Tibial artery (tissue), 4 donors: ENCODE results near the gene TAL1.

Experiments
- DNase-seq, 2 donors: peaks; one replicate each; pipeline ENCODE4 v3.0.0-alpha.2; 2019
- H3K27ac ChIP-seq, 2 donors: fragments of 200-600 bp; sonication (generic) in 1 of 2; 1 replicate in 1 of 2; 2 replicates in 1 of 2; pipeline ENCODE4 v1.5.1; 2018 to 2019; ENCODE audit warnings: mild to moderate bottlenecking in 1 of 2
- H3K27me3 ChIP-seq, 2 donors: fragments of 200-600 bp; sonication (generic) in 1 of 2; one replicate each; pipeline versions ENCODE4 v1.5.1 to v1.6.0; 2016 to 2019
- H3K36me3 ChIP-seq, 3 donors: fragments of 200-600 bp; sonication (generic) in 2 of 3; one replicate each; pipeline ENCODE4 v1.5.1; 2016 to 2019; ENCODE audit warnings: mild to moderate bottlenecking in 2 of 3
- H3K4me1 ChIP-seq, 4 donors: fragments of 200-600 bp; sonication (generic) in 2 of 4; 1 replicate in 3 of 4; 2 replicates in 1 of 4; pipeline ENCODE4 v1.5.1; 2016 to 2019
- H3K4me3 ChIP-seq, 2 donors: fragments of 200-600 bp; sonication (generic) in 1 of 2; 1 replicate in 1 of 2; 2 replicates in 1 of 2; pipeline ENCODE4 v1.5.1; 2018 to 2019; ENCODE audit warnings: mild to moderate bottlenecking in 2 of 2
- H3K9me3 ChIP-seq, 3 donors: fragments of 200-600 bp; sonication (generic) in 1 of 3; one replicate each; pipeline ENCODE4 v1.5.1; 2016 to 2019
- intact Hi-C: fragments of 100-400 bp; cut with DNase I; formaldehyde crosslinking; loops from one replicate; pipeline ENCODE4 v1.15.0; 2023; ENCODE audit warnings: low total_unique reads
- TF ChIP-seq, protein P1 (sequence below), 2 experiments: fragments of 200-600 bp in 1 of 2; fragments of 450-650 bp in 1 of 2; IDR thresholded peaks; one replicate each; pipeline ENCODE4 v1.5.1; 2017 to 2019; ENCODE audit warnings: antibody characterized with exemption in 2 of 2, mild to moderate bottlenecking in 1 of 2, moderate library complexity in 1 of 2

The TAL1 gene

DNA sequence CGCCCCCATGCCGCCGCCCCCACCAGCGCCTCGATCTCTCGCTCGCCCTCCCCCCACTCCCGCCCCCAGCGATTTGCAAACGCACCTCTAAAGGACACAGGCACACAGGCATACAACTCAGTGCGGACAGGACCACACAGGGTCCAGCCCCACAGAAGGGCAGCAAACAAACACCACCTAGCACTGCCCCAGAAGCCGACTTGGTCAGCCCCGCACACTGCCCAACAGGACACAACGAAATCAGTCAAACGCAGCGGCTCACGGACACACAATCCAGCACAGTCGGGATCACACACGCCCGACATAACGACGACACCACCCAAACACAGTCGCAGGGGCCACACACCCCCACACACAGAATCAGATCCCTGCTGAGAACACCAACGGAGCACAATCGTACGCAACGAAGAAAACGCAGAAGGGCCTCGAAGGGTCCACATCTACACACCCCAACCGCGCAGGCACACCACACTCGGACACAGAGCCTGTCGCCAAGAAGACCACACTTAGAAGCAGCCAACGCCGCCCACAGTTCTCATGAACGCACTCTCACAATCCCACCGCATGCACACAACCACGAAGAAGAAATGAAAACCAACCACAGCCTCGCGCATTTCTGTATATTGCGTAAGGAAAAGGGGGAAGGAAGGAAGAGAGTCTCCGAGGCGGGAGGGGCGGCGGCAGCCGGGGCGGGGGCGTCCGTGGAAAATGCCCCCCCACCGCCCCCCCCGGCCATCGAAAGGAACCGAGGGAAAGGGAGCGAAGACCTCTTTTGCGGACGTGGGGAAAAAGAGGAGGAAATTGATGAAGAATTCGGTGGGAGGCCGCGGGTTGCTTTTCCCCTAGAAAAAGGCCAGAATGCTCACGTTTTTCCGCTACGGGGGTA, 481 bp downstream of the TAL1 start:
- H3K27ac ChIP-seq: peak overlapping the region in 1 of 2 donors; percentile 6
- DNase-seq: peak in 1 of 2 donors; percentile 47
- peaks cover 11 to 83% of the 10 kb centered on the region in 2 donors for H3K27me3 ChIP-seq

DNA sequence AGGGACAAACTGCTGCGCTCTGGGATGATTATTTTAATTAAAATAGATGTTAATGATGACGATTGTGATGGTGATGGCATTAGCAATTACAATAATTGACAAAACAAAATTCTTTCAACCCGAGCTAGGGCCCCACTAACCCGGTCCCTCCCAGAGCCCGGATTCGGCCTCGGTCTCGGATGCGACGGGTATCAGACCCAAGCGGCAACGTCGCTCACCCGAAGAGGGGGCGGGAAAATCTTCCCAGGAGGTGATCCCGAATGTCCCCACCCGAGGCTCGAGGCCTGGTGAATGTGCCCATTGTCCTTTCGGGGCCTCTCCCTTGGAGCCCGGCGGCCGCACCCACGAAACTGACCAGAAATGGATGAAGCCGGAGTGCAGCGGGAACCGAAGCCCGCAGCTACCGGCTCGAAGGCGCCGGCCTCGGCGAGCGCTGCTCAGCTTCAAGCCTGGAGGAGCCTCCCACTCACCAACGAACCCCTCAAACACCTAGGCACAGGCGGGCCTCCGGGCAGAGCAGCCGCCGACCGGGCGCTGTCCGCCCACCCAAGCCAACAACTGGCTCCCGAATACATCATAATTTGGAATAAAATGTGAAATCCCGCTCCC, 1.2 kb downstream of the TAL1 start:
- Histone ChIP-seq H3K4me3 (peak overlapping the region; percentile 28 to 49), H3K4me1 (peaks cover 2 to 28% (median 21%) of the 10 kb centered on the region in 4 donors), H3K36me3 (no peaks in the 10 kb centered on the region), H3K27me3 (peaks cover 11 to 91% of the 10 kb centered on the region in 2 donors), H3K27ac (no peak overlapping the region), H3K9me3 (no peaks in the 10 kb centered on the region)
- TF ChIP-seq, protein P1, sequence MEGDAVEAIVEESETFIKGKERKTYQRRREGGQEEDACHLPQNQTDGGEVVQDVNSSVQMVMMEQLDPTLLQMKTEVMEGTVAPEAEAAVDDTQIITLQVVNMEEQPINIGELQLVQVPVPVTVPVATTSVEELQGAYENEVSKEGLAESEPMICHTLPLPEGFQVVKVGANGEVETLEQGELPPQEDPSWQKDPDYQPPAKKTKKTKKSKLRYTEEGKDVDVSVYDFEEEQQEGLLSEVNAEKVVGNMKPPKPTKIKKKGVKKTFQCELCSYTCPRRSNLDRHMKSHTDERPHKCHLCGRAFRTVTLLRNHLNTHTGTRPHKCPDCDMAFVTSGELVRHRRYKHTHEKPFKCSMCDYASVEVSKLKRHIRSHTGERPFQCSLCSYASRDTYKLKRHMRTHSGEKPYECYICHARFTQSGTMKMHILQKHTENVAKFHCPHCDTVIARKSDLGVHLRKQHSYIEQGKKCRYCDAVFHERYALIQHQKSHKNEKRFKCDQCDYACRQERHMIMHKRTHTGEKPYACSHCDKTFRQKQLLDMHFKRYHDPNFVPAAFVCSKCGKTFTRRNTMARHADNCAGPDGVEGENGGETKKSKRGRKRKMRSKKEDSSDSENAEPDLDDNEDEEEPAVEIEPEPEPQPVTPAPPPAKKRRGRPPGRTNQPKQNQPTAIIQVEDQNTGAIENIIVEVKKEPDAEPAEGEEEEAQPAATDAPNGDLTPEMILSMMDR (IDR thresholded peaks at IDR 0.05): no peak
- no peak for DNase-seq
- intact Hi-C loops: no loop called here

More for the DNA sequence above, 481 bp downstream of the TAL1 start:
- intact Hi-C loops: no loop called here
- TF ChIP-seq, protein P1 (IDR thresholded peaks at IDR 0.05): no peak
- Histone ChIP-seq H3K9me3 (no peaks in the 10 kb centered on the region), H3K36me3 (no peaks in the 10 kb centered on the region), H3K4me3 (peak overlapping the region; percentile 28 to 49), H3K4me1 (peaks cover 0 to 27% (median 20%) of the 10 kb centered on the region in 4 donors)

DNA sequence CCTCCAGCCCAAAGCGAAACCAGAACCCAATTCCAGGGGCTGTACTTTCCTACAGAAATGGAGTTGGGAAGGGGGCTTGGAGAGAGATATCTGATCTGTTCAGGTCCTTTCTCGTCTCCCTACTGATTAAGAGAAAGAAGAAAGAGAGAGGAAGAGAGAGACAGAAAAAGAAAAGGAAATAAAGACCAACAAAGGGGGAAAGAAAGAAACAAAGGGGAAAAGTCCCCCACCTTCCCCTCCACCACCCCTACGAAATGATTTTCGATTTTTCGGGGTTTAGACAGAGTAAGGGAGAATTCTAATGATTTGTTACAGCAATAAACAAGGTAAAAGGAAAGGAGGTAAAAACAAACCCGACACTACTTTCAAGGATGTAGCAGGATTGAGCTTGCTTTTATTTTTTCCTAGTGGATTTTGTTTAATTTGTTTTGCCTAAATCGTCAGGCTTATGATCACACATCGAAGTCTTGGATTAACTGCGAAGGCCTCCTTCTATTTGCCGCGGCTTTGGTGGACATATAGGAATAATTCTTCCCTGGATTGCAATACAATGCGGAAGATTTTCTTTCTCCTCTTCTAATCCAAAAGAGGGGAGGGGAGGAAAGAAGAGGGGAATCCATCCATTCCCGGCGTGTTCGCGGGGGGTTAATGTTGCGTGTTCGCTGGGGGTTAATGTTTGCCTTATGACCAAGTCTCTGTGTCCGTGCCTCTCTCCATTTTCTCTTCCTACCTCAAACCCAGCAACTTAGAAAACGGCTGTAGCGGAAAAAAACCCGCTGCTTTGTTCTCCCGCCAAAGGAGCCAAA, 1.9 kb downstream of the TAL1 start:
- intact Hi-C loops: no loop called here
- DNase-seq: no peak
- Histone ChIP-seq H3K9me3 (no peaks in the 10 kb centered on the region), H3K4me3 (peak overlapping the region; percentile 28 to 49), H3K36me3 (no peaks in the 10 kb centered on the region), H3K27ac (no peak overlapping the region), H3K27me3 (peaks cover 11 to 97% of the 10 kb centered on the region in 2 donors), H3K4me1 (peaks cover 3 to 35% (median 28%) of the 10 kb centered on the region in 4 donors)
- TF ChIP-seq, protein P1 (IDR thresholded peaks at IDR 0.05): no peak

DNA sequence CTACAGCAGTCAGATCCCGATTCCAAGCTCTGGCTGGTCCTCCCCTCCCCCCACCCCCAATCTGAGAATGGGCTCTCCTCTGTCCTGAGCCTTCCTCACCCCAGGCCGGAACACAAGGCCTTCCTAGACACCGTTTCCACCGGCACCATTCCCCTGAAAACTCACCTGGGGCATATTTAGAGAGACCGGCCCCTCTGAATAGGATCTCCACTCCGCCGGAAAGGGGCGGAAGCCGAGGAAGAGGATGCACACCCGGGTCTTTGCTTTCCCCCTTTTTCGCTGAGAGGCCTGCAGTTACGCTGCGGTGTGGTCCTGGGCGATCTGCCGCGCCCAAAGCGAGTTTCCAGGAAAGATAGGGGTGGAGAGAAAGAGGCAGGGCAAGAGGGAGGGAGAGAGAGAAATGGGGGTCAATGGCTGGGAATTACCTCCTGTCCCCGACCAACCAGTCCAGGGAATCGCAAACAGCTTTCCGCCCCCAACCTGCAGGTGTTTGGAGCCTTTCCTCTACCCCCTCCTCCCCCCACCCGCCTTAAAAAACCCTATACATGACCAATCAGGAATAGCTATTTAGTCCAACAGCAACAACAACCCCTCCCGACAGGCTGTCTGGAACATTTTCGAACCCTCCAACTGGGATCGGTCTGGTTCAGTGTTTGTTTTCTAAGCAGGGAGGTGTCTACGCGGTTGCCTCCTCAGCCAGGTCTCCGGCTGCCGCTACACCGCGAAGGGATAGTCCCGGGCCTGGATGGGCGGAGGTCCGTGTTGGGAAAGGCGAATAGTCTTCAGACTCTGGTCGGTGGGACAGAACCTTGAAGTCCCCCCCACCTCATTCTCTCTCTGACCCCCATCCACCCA, 2.8 kb downstream of the TAL1 start:
- peak in 1 of 2 donors; percentile 64 for DNase-seq
- intact Hi-C loops: no loop called here

More for the DNA sequence above, 2.8 kb downstream of the TAL1 start:
- Histone ChIP-seq H3K36me3 (no peaks in the 10 kb centered on the region), H3K9me3 (no peaks in the 10 kb centered on the region), H3K4me3 (peak overlapping the region; percentile 28 to 49), H3K27ac (no peak overlapping the region), H3K4me1 (peaks cover 3 to 42% (median 35%) of the 10 kb centered on the region in 4 donors), H3K27me3 (peaks cover 11 to 98% of the 10 kb centered on the region in 2 donors)
- TF ChIP-seq, protein P1 (IDR thresholded peaks at IDR 0.05): no peak
